ENCODE data around the gene PIK3R1. TPM values are rescaled to one million over a fixed set of nuclear protein-coding genes. Genes with fewer than 3 reads are reported as not detected.

Gene PIK3R1
- total and polyA plus RNA-seq, 10 of the 15 experiments (the other 5 are each of a cell fraction or from before 2014, with no cell fraction given) = 7.8 to 38.4 (median 15.7) TPM

GRCh38 chr5:68318955-68319705 is 103.6 kb downstream of the PIK3R1 start (continued):
- TF ChIP-seq, protein P1, sequence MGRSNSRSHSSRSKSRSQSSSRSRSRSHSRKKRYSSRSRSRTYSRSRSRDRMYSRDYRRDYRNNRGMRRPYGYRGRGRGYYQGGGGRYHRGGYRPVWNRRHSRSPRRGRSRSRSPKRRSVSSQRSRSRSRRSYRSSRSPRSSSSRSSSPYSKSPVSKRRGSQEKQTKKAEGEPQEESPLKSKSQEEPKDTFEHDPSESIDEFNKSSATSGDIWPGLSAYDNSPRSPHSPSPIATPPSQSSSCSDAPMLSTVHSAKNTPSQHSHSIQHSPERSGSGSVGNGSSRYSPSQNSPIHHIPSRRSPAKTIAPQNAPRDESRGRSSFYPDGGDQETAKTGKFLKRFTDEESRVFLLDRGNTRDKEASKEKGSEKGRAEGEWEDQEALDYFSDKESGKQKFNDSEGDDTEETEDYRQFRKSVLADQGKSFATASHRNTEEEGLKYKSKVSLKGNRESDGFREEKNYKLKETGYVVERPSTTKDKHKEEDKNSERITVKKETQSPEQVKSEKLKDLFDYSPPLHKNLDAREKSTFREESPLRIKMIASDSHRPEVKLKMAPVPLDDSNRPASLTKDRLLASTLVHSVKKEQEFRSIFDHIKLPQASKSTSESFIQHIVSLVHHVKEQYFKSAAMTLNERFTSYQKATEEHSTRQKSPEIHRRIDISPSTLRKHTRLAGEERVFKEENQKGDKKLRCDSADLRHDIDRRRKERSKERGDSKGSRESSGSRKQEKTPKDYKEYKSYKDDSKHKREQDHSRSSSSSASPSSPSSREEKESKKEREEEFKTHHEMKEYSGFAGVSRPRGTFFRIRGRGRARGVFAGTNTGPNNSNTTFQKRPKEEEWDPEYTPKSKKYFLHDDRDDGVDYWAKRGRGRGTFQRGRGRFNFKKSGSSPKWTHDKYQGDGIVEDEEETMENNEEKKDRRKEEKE (IDR thresholded peaks at IDR 0.05) = no peak
- TF ChIP-seq POLR2A (IDR thresholded peaks at IDR 0.05; ENCODE audit: low read depth, low read length) (no peak), MYC (IDR thresholded peaks at IDR 0.05; ENCODE audit: insufficient read depth, insufficient read length, insufficient replicate concordance, low read length, severe bottlenecking) (no peak), RFX5 (IDR thresholded peaks at IDR 0.05; ENCODE audit: low read depth, low read length) (no peak)

- no peaks in the 10 kb centered on the region for H3K36me3 ChIP-seq (ENCODE audit: control insufficient read depth in 2 of 2, insufficient read depth in 2 of 2, low read length in 1 of 2)
- 90% methylated on average over 4 of the region's 4 CpGs for WGBS (ENCODE audit: insufficient coverage, insufficient replicate concordance, low lambda C conversion rate, missing lambda C conversion rate)
- in situ Hi-C loops (cut with MboI) = no loop called here
- H3K27ac ChIP-seq (ENCODE audit: control insufficient read depth, insufficient read depth) = no peak overlapping the region
- intact Hi-C loops (cut with micrococcal nuclease; ENCODE audit: unreplicated experiment) = no loop called here
- H3K9ac ChIP-seq (ENCODE audit: control insufficient read depth, insufficient read depth, low read length) = no peak overlapping the region
- ATAC-seq (no peak), FAIRE-seq (no peak), DNase-seq (ENCODE audit: low read depth, low spot score) (no peak)
- ChIA-PET CTCF (interaction anchor here (1.1 to 1.4 kb wide), 3 partner anchors 9 to 34 kb away, joined by 3 to 4 read pairs (median 3); no protein-coding TSS in a partner anchor), SMC1A (ENCODE audit: uncharacterized antibody, unreplicated experiment) (interaction anchor here (1.0 to 4.5 kb wide), 6 partner anchors 10 to 33 kb away, joined by 4 to 34 read pairs (median 5); no protein-coding TSS in a partner anchor), POLR2A (no interaction called here), RAD21 (ENCODE audit: unreplicated experiment) (interaction anchor here (0.9 to 1.5 kb wide), 2 partner anchors 11 to 98 kb away, joined by 3 to 4 read pairs; no protein-coding TSS in a partner anchor)
- no peaks in the 10 kb centered on the region for H3K79me2 ChIP-seq (ENCODE audit: control insufficient read depth, insufficient read depth, low read length)
- peaks cover 13% of the 10 kb centered on the region for H3K4me1 ChIP-seq (ENCODE audit: control insufficient read depth, insufficient read depth, low read length)
- H3K4me3 ChIP-seq = no peak overlapping the region
- no peak for TF ChIP-seq TAF1 (IDR thresholded peaks at IDR 0.05; ENCODE audit: borderline replicate concordance, low read depth, low read length)
- no peak for TF ChIP-seq CREB1 (IDR thresholded peaks at IDR 0.05; ENCODE audit: low read depth)
- no peak for TF ChIP-seq KDM1A (IDR thresholded peaks at IDR 0.05; ENCODE audit: borderline replicate concordance)
- no peak for TF ChIP-seq MEF2A (IDR thresholded peaks at IDR 0.05; ENCODE audit: insufficient read depth, low read depth, low read length)
- TF ChIP-seq PML (IDR thresholded peaks at IDR 0.05; ENCODE audit: low read length) = no peak
- no peaks in the 10 kb centered on the region for H4K20me1 ChIP-seq (ENCODE audit: control insufficient read depth, insufficient read depth)
- H3K9me3 ChIP-seq (replicated peaks; ENCODE audit: control insufficient read depth, insufficient read depth, low read length) = no peaks in the 10 kb centered on the region
- H2AFZ ChIP-seq (ENCODE audit: control insufficient read depth, low read depth, low read length) = no peak overlapping the region
- H3K27me3 ChIP-seq (replicated peaks in 1 of 2; ENCODE audit: control insufficient read depth in 2 of 2, insufficient read depth in 2 of 2, low read length in 1 of 2) = no peaks in the 10 kb centered on the region
- no TSS peak for BruUV-seq (replicated peaks)
- no peak overlapping the region for H3K4me2 ChIP-seq (ENCODE audit: control insufficient read depth, insufficient read depth)
These were observed 104.3 kb downstream of the PIK3R1 start for GRCh38 chr5:68319706-68320412.

Data from GM12878 (cell line).